GM11168 (cell line): Measurements from ENCODE around the gene PATJ.
"Not testable (repeated sequence)": the region's sequence is repeated elsewhere in the genome, so short reads cannot be mapped to it uniquely, and the experiment has no call there.

Experiments
- in situ Hi-C: fragments of 300-500 bp; cut with MboI; formaldehyde crosslinking; loops from one replicate; pipeline ENCODE4 v1.12.0; 2022; ENCODE audit warnings: low sequenced_read_pairs; ENCODE audit not compliant: unreplicated experiment

The PATJ gene

DNA sequence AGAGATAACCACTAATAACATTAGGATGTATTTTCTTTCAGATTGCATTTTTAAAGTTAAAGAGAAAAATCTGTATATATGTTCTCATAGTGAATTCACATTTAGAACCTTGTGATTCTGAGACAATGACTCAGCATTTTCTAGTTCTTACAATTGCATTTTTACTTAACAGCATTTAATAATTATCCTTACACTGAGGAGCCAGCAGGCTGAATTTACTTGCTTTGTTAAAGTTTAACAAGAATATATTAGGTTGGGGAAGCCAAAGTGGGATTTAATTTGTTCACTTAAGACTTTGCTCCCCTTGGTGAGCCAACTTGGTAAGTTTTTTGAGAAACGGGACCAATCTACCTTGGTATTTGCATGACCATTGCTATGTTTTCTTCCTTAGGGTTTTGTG is 4.5 kb downstream of the PATJ start:
- in situ Hi-C loops, result no loop called here

DNA sequence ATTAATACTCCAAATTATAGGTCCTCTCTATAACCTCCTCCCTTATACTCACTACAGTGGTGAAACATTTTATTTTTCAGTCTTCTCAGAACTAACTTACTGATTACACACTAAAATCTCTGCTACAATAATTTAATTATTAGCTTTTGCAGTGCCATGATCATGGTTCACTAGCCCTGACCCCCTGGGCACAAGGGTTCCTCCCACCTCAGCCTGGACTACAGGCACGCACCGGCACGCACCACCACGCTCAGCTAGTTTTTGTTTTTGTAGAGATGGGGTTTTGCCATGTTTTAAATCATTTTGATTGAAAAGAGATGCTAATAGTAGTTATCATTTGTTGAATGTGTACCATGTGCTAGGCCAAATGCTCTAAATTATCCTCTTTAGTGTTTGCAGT is 6.3 kb downstream of the PATJ start:
- in situ Hi-C loops, result no loop called here

DNA sequence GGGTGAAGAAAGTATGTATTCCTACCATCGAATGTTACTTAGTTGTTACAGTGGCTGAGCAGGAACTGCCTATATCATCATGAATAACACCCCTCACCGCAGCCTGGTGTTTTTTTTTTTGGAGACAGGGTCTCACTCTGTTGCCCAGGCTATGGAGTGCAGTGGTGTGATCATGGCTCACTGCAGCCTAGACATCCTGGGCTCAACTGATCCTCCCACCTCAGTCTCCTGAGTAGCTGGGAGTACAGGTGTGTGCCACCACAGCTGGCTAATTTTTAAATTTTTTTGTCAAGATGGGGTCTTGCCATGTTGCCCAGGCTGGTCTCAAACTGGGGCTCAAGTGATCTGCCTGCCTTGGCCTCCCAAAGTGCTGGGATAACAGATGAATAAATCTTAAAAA is 7.3 kb downstream of the PATJ start:
- in situ Hi-C loops, result no loop called here

DNA sequence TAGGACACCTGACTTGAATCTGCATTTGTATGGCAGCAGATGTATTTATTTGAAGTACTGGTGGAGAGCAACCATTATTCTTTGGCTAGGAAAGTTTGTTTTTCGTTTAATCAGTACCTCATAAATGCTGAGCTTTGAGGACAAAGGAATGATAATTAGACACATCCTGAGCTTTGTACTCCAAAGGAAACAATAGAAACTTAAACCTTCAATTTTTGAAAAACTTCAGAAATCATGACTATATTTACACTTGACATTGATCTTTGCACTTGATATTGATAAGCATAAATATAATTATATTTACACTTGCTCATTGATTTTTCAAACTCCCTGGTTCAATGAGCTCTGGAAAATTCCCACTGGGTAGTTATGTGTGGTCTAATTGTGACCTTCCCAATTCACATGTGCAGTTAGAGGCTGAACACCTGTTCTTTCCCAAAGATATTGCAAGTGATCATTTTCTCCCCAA is 10.7 kb downstream of the PATJ start:
- in situ Hi-C loops, result no loop called here

DNA sequence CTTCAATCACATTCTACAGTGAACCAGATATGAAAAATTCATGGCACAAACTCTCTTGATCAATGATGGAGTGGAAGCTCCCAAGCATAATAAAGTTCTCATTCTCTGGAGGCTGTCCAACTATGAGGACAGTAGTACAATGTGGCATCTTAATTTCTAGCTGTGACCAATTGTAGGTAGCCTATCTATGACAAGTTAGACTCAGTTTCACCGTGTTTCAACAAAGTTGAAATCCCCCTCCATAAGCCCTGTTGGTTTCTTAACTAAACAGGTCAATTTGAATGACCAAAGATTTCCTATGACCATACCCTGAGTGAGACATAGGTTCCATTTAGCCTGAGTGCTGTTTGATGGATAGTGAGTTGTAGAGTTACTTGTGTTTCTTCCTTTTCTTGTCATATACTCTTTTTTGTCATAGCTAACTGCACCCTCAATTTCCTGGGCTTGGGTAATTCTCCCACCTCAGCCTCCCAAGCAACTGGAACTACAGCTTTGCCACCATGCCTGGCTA is 11.8 kb downstream of the PATJ start:
- in situ Hi-C loops, result no loop called here

DNA sequence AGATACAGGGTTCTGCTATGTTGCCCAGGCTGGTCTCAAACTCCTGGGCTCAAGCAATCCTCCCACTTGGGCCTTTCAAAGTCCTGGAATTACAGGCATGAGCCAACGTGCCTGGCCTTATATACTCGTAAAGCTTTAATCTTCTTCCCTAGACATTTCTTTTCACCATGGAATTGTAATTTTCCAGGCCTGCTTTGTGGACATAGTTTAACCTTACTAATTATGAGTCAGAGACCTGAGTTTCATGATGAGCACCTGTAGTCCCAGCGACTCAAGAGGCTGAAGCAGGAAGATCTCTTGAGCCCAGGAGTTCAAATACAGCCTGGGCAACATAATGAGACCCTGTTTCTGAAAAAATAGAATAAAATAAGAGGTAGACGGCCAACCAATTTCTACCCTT is 12.3 kb downstream of the PATJ start:
- in situ Hi-C loops, result no loop called here

DNA sequence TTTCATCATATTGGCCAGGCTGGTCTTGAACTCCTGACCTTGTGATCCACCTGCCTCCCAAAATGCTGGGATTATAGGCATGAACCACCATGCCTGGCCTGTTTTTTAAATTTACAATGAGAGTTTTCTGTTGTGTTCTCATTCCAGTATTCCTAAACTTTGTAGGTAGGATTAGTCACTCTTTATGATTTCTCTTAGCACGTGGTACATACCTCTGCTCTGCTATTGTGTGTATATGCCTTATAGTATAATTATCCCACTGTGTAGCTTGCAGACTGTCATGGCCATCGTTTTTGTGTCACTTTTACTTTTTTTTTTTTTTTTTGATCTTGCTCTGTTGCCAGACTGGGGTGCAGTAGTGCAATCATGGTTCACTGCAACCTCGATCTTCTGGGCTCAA is 14.5 kb downstream of the PATJ start:
- in situ Hi-C loops, result no loop called here

DNA sequence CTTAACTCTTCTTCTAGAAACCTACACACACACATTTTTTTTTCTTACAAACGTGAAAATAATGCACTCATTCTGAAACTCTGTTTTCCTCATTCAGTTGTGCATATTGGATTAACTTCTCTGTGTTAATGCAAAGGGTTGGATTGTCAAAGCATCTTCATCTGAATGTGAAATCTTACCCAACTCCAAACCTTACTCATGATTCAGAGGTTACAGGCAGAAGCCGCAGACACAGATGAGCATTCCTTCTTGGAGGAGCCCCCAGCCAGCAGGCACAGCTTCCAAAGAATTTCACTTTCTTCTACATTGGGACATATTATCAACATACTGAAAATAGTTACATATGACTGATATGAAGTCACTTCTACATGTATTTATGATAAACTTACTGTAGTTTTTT is 15.7 kb downstream of the PATJ start:
- in situ Hi-C loops, result no loop called here

DNA sequence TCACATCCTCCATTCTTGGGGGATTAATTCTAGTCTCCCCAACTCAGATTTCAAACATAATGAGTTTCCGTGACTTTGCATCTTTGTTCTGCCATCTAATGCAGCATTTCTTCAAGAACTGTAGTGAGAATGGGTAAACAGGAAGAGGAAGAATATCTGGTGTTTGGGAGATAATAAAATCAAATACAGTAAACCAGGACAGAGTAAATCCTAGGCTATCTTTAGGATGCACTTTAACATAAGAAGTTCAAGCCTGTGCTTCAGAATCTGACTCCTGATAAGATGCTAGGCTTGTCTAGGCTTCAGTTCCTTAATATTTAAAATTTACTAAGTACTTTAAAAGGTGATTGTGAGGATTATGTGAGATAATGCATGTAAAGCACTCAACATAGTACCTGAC is 27.9 kb downstream of the PATJ start:
- in situ Hi-C loops, result no loop called here

DNA sequence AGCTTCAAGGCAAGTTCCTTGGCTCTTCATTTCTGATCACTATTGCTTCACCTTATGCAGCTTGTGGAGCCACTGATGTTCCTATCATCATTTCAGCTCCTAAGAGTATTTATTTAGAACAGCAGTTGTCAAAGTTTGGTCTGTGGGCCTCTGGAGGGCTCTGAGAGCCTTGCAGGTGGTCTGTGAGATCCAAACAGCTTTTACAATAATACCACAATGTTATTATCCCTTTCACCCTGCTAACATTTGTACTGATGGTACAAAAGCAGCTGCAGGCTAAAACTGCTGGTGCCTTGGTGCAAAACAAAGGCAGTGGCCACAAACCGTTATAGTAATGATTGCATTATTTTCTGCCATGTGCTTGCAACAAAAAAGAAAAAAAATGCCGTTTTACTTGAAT is 33.8 kb downstream of the PATJ start:
- in situ Hi-C loops, result no loop called here

DNA sequence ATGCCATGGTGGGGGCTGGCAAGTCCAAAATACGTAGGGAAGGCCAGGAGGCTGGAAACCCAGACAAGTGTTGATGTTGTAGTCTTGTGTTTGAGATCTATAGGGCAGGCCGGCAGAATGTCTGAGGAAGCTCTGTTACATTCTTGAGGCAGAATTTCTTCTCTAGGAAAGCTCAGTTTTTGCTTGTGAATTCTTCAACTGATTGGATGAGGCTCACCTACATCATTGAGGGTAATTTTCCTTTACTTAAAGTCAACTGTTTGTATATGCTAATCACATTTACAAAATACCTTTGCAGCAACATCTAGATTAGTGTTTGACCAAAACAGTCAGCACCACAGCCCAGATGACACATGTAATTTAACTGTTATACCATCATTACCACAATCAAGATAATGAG is 37.0 kb downstream of the PATJ start:
- in situ Hi-C loops, result no loop called here

DNA sequence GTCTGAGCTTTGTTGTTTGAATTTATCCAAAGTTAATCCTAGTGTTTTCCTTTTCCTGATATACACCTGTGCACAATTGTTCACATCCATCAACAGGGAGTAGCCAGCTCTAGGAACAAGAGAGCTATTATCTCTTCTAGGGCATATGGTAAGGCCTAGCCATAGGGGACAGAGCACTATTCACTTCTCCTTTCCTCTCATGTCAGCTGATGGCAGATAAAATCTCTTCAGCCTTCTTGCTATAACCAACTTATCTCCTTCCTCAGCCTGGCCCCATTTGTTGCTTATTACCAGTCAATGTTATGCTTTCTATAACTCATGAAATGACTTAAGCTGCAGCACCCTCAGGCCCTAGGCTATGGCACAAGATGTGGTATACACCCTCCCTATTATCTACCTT is 38.9 kb downstream of the PATJ start:
- in situ Hi-C loops, result no loop called here

DNA sequence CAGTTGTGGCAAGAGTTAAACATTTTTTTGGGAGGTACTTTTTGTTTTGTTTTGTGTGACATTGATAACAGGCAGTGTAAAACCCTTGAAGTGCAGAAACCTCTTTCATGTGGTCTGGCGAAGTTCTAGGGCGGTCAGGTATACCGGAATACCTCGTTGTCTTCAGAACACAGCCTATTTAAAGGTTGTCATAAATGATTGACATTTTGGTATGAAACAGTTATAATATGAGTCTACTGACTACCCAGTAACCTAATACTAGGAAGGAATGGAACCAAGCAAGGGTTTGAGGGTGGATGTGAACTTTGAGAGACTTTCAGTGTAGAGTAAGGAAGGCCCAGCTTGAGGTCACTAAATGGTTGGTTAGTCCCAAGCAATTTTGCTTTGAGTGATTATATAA is 40.5 kb downstream of the PATJ start:
- in situ Hi-C loops, result no loop called here

DNA sequence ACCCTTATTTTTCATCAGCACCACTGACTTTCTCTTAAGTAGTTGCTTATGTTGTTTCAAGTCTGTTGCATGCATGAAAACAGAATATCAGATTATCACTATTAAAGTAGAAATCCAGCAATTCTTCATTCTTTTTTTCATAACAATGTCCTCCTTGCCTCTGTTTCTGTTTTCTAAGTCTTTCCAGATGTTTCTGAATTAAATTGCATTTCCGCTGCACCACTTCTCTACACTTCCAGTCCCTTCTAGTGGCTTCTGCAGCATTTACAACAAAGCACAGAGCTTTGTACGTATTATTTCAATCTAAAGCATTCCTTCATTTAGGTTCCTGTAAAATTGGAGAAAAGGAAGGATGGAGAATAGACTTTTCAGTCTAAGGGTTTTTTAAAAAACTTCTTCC is 42.4 kb downstream of the PATJ start:
- in situ Hi-C loops, result no loop called here

DNA sequence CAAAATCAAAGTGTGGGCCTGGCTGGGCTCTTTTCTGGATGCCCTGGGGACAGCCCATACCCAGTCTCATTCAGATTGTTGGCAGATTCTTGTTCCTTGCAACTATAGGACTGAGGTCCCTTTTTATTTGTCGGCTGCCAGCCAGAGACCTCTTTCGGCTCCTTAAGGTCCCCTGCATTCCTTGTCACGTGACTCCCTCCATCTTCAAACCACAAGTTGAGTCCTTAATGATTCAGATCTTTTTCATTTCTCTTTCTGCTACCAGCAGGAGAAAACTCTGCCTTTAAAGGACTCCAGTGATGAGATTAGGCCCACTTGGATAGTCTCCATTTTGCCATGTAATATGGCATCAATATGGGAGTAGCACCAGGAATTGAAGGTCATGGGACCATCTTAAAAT is 48.6 kb downstream of the PATJ start:
- in situ Hi-C loops, result no loop called here

DNA sequence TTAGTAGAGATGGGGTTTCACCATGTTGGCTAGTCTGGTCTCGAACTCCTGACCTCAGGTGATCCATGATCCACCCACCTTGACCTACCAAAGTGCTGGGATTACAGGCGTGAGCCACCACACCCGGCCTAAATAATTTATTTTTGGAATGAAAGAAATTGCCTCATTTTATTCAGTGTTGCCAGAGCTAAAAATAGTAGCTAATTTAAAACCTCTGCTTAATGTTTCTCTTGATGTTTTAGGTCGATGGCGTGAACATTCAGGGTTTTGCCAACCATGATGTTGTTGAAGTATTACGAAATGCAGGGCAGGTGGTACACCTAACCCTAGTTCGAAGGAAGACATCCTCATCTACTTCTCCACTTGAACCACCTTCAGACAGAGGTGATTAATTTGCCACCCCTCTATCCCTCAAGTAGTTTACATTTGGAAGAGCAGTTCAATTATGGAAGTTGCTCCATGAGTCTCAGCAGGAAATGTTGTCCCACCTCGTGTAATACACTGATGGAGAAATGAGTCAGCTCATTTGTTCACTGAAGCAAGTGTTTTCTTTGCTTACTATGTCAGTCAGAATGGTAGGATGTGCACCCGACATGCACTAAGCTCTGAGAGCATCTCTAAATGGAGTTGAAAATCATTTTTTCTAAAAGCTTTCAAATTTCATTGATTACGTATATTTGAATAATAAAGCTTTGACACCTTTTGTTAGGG is 54.9 kb downstream of the PATJ start:
- in situ Hi-C loops, result no loop called here

DNA sequence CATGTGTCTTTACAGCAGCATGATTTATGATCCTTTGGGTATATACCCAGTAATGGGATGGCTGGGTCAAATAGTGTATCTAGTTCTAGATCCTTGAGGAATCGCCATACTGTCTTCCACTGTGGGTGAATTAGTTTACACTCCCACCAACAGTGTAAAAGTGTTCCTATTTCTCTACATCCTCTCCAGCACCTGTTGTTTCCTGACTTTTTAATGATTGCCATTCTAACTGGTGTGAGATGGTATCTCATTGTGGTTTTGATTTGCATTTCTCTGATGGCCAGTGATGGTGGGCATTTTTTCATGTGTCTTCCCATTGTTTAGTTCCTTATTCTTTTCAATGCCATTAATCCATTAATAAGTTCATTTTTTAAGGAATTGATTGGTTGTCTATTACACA is 58.8 kb downstream of the PATJ start:
- in situ Hi-C loops, result not testable (repeated sequence)

DNA sequence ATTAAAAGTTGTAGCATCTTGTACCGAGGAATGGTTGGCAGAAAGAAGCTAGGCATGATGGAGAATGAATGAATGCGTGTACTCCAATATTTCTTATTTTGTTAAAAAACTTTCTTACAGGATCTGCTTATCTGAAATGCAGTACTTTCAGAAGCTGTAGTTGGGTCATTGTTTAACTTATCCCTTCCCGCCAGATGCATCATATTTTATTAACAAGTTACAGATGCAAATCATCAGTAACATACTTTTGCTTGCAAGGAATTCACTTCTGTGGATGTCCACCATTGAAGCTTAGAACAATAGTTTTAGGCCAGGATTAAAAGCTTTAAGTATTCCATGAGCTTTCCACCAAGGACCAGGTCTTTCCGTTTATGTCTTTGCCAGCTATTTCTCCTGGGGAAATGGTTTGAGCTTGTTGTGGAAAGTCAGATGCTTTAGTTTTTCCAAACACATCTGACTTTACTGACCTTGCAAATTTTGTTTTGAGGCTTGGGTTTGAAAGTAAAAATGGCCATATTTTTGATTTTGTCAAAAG is 65.4 kb downstream of the PATJ start:
- in situ Hi-C loops, result no loop called here

DNA sequence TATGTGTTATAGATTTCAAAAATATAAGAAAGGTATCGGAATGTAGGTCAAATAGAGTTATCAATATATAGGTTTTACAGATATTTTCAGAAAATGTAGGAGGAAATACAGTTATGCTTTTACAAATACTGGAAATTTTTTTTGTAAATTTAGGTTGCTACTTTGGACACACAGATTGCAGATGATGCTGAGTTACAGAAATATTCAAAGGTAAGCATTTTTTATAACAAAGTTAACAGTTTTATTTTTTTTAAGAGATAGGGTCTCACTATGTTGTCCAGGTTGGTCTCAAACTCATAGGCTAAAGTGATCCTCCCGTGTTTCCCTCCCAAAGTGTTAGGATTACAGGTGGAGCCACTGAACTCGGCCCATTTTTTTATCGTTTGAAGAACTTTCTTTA is 66.0 kb downstream of the PATJ start:
- in situ Hi-C loops, result no loop called here

DNA sequence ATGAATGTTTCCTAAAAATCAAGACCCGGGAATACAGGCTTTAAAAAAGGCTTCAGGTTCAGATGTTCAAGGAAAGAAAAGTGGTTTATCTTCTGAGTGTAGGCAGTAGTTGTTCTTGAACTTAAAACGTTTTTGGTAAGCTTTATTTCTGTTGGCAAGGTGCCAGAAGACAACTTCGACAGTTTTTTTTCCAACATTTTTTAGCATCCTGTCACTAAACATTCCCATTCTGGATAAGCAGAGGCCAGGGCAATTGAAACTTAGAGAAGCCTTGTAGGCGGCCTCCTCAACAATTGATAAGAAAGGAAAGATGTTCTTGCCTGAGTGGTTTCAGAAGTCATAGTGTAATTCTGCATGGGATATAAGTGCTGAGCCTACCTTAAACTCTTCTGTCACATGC is 66.7 kb downstream of the PATJ start:
- in situ Hi-C loops, result no loop called here

DNA sequence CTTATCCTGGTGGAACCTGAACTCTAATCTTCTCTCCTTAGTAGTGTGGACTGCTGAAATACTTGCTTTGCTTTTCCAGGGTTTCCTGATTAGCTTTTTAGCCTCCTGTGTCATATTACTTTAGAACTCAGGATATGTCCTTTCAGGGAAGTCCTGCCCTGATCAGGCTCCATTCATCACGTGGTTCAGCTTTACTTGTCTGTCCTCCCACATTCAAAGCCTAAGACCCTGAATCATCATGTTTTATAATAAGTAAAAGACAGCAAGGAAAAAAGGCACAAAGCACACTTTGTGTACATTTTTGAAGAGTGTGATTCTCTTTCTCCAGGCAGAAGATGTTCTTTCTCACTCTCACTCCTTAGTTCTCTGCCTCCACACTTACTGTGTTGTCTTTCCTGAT is 70.6 kb downstream of the PATJ start:
- in situ Hi-C loops, result no loop called here

DNA sequence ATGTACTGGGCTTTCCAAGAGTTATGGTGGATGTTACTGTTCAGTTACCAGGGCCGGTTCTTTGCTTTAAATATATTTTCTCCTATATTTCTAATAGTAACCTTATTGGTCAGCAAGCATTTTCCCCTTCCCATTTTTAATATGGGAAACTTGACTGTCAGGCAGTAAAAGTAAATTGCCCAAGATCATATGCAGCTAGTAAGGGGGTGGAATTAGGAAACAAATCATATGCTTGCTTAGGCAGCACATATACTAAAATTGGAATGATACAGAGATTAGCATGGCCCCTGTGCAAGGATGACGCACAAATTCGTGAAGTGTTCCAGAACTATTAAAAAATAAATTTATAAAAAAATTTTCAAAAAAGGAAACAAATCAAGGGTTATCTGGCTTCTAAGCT is 73.9 kb downstream of the PATJ start:
- in situ Hi-C loops, result no loop called here
